RWPE2 (cell line): ENCODE results near the gene ANK3.
A peak's percentile ranks its signal among the peaks of the same experiment; 100 is the strongest.

ENCODE experiments used
- ATAC-seq: fragments of 200-7000 bp; cut with Tn5 transposase; 3 replicates; pipeline ENCODE4 v1.9.1; 2021; ENCODE audit warnings: low read depth
- DNase-seq: peaks from one replicate; pipeline ENCODE4 v3.0.0-alpha.2; 2020; ENCODE audit warnings: low spot score
- H3K27ac ChIP-seq: fragments of 450-650 bp; 2 replicates; pipeline ENCODE4 v1.5.1; 2017; ENCODE audit warnings: mild to moderate bottlenecking; ENCODE audit not compliant: poor library complexity, severe bottlenecking
- H3K27me3 ChIP-seq: fragments of 250-450 bp; sonication (Bioruptor Pico); 2 replicates; pipeline ENCODE4 v1.5.1; 2021; ENCODE audit warnings: mild to moderate bottlenecking, moderate library complexity; ENCODE audit not compliant: insufficient read depth, poor library complexity, severe bottlenecking
- H3K36me3 ChIP-seq: fragments of 250-450 bp; sonication (Bioruptor Pico); 2 replicates; pipeline ENCODE4 v1.5.1; 2020; ENCODE audit warnings: low read depth, mild to moderate bottlenecking, moderate library complexity
- H3K4me1 ChIP-seq: fragments of 250-450 bp; sonication (Bioruptor Pico); 2 replicates; pipeline ENCODE4 v1.5.1; 2021; ENCODE audit warnings: mild to moderate bottlenecking, moderate library complexity; ENCODE audit not compliant: insufficient read depth, poor library complexity, severe bottlenecking
- H3K4me3 ChIP-seq: fragments of 250-450 bp; sonication (Bioruptor Pico); 2 replicates; pipeline ENCODE4 v1.5.1; 2021; ENCODE audit warnings: mild to moderate bottlenecking, moderate library complexity; ENCODE audit not compliant: severe bottlenecking
- H3K9me3 ChIP-seq: fragments of 250-450 bp; sonication (Bioruptor Pico); 2 replicates; pipeline ENCODE4 v1.5.1; 2021; ENCODE audit warnings: mild to moderate bottlenecking, moderate library complexity; ENCODE audit not compliant: severe bottlenecking
- CTCF ChIP-seq: fragments of 450-650 bp; IDR thresholded peaks from one replicate; pipeline ENCODE4 v1.5.1; 2017; ENCODE audit warnings: mild to moderate bottlenecking, moderate library complexity; ENCODE audit not compliant: poor library complexity, severe bottlenecking

The ANK3 gene

GRCh38 chr10:60139290-60139689, 250.4 kb downstream of the ANK3 start:
- no peak overlapping the region for H3K4me3 ChIP-seq
- TF ChIP-seq CTCF = no peak

GRCh38 chr10:60138842-60139241, 250.8 kb downstream of the ANK3 start:
- DNase-seq = no peak
- peaks cover 26% of the 10 kb centered on the region for H3K4me1 ChIP-seq
- no peaks in the 10 kb centered on the region for H3K27me3 ChIP-seq
- no peaks in the 10 kb centered on the region for H3K36me3 ChIP-seq
- no peak overlapping the region for H3K4me3 ChIP-seq
- no peak overlapping the region for H3K27ac ChIP-seq
- no peak for TF ChIP-seq CTCF
- no peaks in the 10 kb centered on the region for H3K9me3 ChIP-seq
- no peak for ATAC-seq

More at GRCh38 chr10:60139290-60139689, 250.4 kb downstream of the ANK3 start:
- no peaks in the 10 kb centered on the region for H3K27me3 ChIP-seq
- ATAC-seq = no peak
- peaks cover 26% of the 10 kb centered on the region for H3K4me1 ChIP-seq
- H3K9me3 ChIP-seq = no peaks in the 10 kb centered on the region
- peak overlapping the region; percentile 32 for H3K27ac ChIP-seq
- no peak for DNase-seq
- no peaks in the 10 kb centered on the region for H3K36me3 ChIP-seq

GRCh38 chr10:60138026-60138425, 251.6 kb downstream of the ANK3 start:
- no peak overlapping the region for H3K27ac ChIP-seq
- ATAC-seq = no peak
- no peak for TF ChIP-seq CTCF
- H3K9me3 ChIP-seq = no peaks in the 10 kb centered on the region
- H3K4me1 ChIP-seq = peaks cover 26% of the 10 kb centered on the region
- H3K4me3 ChIP-seq = no peak overlapping the region
- DNase-seq = no peak
- no peaks in the 10 kb centered on the region for H3K27me3 ChIP-seq
- H3K36me3 ChIP-seq = no peaks in the 10 kb centered on the region

- TF ChIP-seq CTCF = no peak
- Histone ChIP-seq H3K4me1 (peaks cover 26% of the 10 kb centered on the region), H3K9me3 (no peaks in the 10 kb centered on the region), H3K27ac (no peak overlapping the region), H3K36me3 (no peaks in the 10 kb centered on the region), H3K27me3 (no peaks in the 10 kb centered on the region), H3K4me3 (no peak overlapping the region)
- ATAC-seq (no peak), DNase-seq (no peak)
Measured at GRCh38 chr10:60137292-60137992, 252.2 kb downstream of the ANK3 start.

GRCh38 chr10:60135020-60135419, 254.7 kb downstream of the ANK3 start:
- Histone ChIP-seq H3K4me1 (peaks cover 17% of the 10 kb centered on the region), H3K36me3 (no peaks in the 10 kb centered on the region), H3K4me3 (no peak overlapping the region), H3K9me3 (no peaks in the 10 kb centered on the region), H3K27ac (no peak overlapping the region), H3K27me3 (no peaks in the 10 kb centered on the region)
- ATAC-seq (no peak), DNase-seq (no peak)
- no peak for TF ChIP-seq CTCF
